ENCODE results near the gene DCHS1. TPM values are rescaled to one million over a fixed set of nuclear protein-coding genes. Genes with fewer than 3 reads are reported as not detected.
A peak's percentile ranks its signal among the peaks of the same experiment; 100 is the strongest.

Gene DCHS1
- total and polyA plus RNA-seq, 10 of the 15 experiments (the other 5 are each of a cell fraction or from before 2014, with no cell fraction given): 0.02 to 0.64 (median 0.18) TPM; not detected in 1

DNA sequence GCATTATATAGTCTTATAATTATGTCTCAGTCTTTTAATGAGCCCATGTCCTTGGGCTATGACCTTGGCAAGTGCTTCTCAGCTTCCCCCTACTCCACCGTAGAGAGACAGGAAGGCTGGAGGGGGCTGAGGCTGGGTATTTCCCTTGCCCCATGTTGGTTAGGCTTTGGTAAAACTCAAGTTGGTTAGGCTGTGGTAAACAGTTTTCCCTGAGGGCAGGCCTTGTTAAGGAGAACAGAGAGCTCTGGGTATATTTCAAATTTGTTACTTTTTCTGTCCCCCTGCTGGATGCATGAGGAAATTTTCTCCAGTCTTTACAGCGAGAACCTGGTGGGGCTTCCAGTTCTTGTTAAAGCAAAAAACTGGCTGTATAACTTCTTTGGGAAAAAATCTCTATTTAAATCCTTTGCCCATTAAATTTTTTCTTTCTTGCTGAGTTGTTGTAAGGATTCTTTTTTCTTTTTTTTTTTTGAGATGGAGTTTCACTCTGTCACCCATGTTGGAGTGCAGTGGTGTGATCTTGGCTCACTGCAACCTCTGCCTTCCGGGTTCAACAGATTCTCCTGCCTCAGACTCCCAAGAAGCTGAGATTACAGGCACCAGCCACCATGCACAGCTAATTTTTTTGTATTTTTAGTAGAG lies 12.2 kb upstream of the DCHS1 start:
- no peaks in the 10 kb centered on the region for H3K27me3 ChIP-seq (replicated peaks in 1 of 2; ENCODE audit: control insufficient read depth in 2 of 2, insufficient read depth in 2 of 2, low read length in 1 of 2)
- peak overlapping the region; percentile 56; the same call in 1 of the 2 replicates for H2AFZ ChIP-seq (ENCODE audit: control insufficient read depth, low read depth, low read length)
- FAIRE-seq: peak; percentile 76
- DNase-seq (ENCODE audit: low read depth, low spot score): peak; percentile 48
- no peak overlapping the region for H3K4me2 ChIP-seq (ENCODE audit: control insufficient read depth, insufficient read depth)
- H3K9ac ChIP-seq (ENCODE audit: control insufficient read depth, insufficient read depth, low read length): no peak overlapping the region
- H3K9me3 ChIP-seq (replicated peaks; ENCODE audit: control insufficient read depth, insufficient read depth, low read length): no peaks in the 10 kb centered on the region
- ChIA-PET CTCF (interaction anchor here (0.7 to 3.6 kb wide), 18 partner anchors 8 to 314 kb away, joined by 3 to 40 read pairs (median 5); partner anchors contain the start of gene TPP1), SMC1A (ENCODE audit: uncharacterized antibody, unreplicated experiment) (interaction anchor here (0.5 to 3.1 kb wide), 21 partner anchors 8 to 1962 kb away, joined by 3 to 32 read pairs (median 5); partner anchors contain the start of gene MRPL17), POLR2A (interaction anchor here (0.6 to 2.6 kb wide), 7 partner anchors 12 to 74 kb away, joined by 3 to 9 read pairs (median 4); partner anchors contain the start of genes TAF10 and TPP1), RAD21 (ENCODE audit: unreplicated experiment) (interaction anchor here (0.6 to 2.9 kb wide), 12 partner anchors 13 to 289 kb away, joined by 3 to 17 read pairs (median 3); partner anchors contain the start of genes ILK, MRPL17, OR2AG2 and TAF10)
- H4K20me1 ChIP-seq (ENCODE audit: control insufficient read depth, insufficient read depth): no peaks in the 10 kb centered on the region
- in situ Hi-C loops (cut with MboI) (no loop called here), intact Hi-C loops (cut with micrococcal nuclease; ENCODE audit: unreplicated experiment) (loop anchor here (2.0 to 5.0 kb wide), 3 partner anchors 49 to 136 kb away; partner anchors contain the start of genes TAF10 and TPP1)
- no peaks in the 10 kb centered on the region for H3K79me2 ChIP-seq (ENCODE audit: control insufficient read depth, insufficient read depth, low read length)
- H3K27ac ChIP-seq (ENCODE audit: control insufficient read depth, insufficient read depth): no peak overlapping the region
- H3K4me1 ChIP-seq (ENCODE audit: control insufficient read depth, insufficient read depth, low read length): no peaks in the 10 kb centered on the region
- 37% methylated on average over 3 of the region's 3 CpGs for WGBS (ENCODE audit: insufficient coverage, insufficient replicate concordance, low lambda C conversion rate, missing lambda C conversion rate)
- BruUV-seq (replicated peaks): no TSS peak
- no peak overlapping the region for H3K4me3 ChIP-seq
- H3K36me3 ChIP-seq (ENCODE audit: control insufficient read depth in 2 of 2, insufficient read depth in 2 of 2, low read length in 1 of 2): no peaks in the 10 kb centered on the region
- ATAC-seq: peak; percentile 93
- TF ChIP-seq, protein P1, sequence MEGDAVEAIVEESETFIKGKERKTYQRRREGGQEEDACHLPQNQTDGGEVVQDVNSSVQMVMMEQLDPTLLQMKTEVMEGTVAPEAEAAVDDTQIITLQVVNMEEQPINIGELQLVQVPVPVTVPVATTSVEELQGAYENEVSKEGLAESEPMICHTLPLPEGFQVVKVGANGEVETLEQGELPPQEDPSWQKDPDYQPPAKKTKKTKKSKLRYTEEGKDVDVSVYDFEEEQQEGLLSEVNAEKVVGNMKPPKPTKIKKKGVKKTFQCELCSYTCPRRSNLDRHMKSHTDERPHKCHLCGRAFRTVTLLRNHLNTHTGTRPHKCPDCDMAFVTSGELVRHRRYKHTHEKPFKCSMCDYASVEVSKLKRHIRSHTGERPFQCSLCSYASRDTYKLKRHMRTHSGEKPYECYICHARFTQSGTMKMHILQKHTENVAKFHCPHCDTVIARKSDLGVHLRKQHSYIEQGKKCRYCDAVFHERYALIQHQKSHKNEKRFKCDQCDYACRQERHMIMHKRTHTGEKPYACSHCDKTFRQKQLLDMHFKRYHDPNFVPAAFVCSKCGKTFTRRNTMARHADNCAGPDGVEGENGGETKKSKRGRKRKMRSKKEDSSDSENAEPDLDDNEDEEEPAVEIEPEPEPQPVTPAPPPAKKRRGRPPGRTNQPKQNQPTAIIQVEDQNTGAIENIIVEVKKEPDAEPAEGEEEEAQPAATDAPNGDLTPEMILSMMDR (IDR thresholded peaks at IDR 0.05 in 2 of 3, conservative IDR thresholded peaks at IDR 0.05 in 1 of 3; ENCODE audit: control insufficient read depth in 2 of 3, extremely low read depth in 1 of 3, insufficient read depth in 1 of 3, low read depth in 3 of 3, low read length in 3 of 3): peak; percentile 40 to 54 (median 52); a peak in 5 of 6 replicates
- TF ChIP-seq, protein P2, sequence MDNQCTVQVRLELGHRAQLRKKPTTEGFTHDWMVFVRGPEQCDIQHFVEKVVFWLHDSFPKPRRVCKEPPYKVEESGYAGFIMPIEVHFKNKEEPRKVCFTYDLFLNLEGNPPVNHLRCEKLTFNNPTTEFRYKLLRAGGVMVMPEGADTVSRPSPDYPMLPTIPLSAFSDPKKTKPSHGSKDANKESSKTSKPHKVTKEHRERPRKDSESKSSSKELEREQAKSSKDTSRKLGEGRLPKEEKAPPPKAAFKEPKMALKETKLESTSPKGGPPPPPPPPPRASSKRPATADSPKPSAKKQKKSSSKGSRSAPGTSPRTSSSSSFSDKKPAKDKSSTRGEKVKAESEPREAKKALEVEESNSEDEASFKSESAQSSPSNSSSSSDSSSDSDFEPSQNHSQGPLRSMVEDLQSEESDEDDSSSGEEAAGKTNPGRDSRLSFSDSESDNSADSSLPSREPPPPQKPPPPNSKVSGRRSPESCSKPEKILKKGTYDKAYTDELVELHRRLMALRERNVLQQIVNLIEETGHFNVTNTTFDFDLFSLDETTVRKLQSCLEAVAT (IDR thresholded peaks at IDR 0.05): 0 out of 2 replicates have a peak, but pooled peaks have one; percentile 18
- no peak for TF ChIP-seq CUX1 (IDR thresholded peaks at IDR 0.05; ENCODE audit: insufficient replicate concordance, low read depth, low read length)
- 0 out of 2 replicates have a peak, but pooled peaks have one; percentile 17 for TF ChIP-seq NR2F1 (conservative IDR thresholded peaks at IDR 0.05)
- TF ChIP-seq NBN (IDR thresholded peaks at IDR 0.05): 0 out of 2 replicates have a peak, but pooled peaks have one; percentile 53
- TF ChIP-seq RAD21 (IDR thresholded peaks at IDR 0.05; ENCODE audit: insufficient read depth, low read depth, low read length): peak; percentile 41
- TF ChIP-seq, protein P3, sequence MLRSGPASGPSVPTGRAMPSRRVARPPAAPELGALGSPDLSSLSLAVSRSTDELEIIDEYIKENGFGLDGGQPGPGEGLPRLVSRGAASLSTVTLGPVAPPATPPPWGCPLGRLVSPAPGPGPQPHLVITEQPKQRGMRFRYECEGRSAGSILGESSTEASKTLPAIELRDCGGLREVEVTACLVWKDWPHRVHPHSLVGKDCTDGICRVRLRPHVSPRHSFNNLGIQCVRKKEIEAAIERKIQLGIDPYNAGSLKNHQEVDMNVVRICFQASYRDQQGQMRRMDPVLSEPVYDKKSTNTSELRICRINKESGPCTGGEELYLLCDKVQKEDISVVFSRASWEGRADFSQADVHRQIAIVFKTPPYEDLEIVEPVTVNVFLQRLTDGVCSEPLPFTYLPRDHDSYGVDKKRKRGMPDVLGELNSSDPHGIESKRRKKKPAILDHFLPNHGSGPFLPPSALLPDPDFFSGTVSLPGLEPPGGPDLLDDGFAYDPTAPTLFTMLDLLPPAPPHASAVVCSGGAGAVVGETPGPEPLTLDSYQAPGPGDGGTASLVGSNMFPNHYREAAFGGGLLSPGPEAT (IDR thresholded peaks at IDR 0.05; ENCODE audit: low read depth): peak; percentile 51; the same call in 1 of the 2 replicates

Data from GM12878 (cell line).